NCI-H1417 treated with DMSO at 0.1 percent for 48 hours (cell line): Measurements from ENCODE around the gene TMOD2.

Experiments
- DNase-seq: peaks from one replicate; lab custom pipeline; 2025; lab: John Stamatoyannopoulos, UW

Gene TMOD2

DNA sequence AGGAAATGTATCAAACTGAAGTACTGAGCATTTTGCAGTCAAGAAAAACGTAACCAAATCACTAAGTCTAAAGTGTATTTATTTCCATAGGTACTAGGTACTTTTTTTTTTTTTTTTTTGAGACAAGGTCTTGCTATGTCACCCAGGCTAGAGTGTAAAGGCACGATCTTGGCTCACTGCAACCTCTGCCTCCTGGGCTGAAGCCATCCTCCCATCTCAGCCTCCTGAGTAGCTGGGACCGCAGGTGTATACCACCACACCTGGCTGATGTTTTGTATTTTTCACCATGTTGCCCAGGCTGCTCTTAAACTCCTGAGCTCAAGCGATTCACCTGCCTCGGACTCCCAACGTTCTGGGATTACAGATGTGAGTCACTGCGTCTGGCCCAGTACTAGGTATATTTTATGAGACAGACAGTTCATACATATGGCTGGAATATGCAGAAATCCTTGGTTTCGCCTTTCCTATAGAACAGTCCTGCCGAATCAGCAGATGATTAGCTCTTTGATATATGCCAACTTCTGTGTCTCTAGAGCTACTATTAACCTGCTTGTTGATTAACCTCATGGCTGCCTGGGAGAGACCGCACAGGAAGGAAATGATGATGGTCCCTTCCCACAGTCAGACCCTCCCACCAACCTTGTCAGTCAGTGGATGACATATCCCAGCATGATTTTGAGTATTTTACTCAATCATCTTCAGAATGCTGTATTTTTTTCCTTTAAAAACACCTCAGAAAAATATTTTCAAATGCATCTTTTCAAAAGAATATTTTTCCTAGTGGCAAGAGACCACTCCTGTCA, 110.4 kb downstream of the TMOD2 start:
- no peak for DNase-seq

DNA sequence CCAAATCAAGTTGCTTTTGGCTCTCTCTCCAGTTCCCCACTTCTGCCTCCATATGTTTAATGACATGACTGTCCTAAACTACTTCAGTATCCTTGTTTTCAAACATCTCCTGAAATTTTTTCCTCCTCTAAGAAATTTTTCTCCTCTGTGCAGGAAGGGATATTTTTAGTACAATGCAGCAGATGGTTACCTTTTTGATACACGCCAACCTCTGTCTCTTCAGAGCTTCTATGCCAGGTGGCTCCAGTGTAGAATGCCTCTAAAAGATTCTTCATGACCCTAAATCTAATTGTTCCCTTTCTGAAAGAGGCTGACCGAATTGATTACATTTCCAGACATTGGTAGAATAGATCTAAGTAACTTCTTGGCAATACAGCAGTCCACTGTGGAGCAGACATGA, 111.7 kb downstream of the TMOD2 start:
- no peak for DNase-seq

DNA sequence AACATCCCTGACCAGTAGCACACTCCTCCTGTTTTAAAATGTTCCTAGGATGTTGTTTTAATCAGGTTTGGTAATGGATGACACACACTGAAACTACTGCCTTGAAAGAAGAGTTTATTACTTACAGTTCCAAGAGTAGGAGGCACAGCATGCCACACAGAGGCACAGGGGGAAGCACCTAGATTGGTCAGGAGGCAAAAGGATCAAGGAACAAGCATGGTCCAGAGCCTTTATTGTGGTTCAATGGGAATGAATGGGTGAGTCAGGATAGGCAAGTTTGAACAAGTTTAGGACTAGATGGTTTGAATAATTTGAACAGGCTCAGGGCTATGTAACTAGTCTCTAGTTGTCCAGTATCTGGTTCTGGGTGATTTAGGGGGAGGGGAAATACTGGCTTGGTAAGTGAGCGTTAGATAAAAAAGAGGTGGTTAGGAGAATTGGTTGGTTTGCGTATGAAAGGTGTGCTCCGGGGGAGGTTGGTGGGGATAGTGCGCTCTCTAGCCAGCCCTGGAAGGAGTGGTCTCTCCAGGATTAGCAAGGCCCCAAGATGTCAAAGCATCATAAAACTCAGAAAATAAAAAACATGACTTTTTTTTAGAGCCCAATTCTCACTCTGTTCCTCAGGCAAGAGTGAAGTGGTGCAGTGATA, 113.1 kb downstream of the TMOD2 start:
- no peak for DNase-seq

DNA sequence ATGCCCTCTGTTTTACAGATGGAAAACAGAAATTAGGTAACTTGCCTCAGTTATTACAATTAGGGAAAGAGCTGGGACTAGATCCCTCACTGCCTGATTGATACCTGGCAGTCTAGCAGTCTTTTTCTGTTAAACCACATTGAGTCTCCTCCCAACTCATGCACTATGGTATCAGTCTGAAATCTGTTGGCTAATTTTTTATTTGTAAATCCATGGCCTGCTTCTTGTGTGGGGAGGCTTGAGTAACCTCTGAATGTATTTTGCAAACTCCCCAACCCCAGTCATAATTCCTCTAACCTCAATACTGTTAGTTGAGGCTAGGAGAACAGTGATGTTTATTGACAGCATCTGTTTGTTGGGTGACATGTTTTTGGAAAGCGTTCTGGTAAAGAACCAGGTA, 113.9 kb downstream of the TMOD2 start:
- DNase-seq, result no peak
